ENCODE data around the gene YTHDF2. TPM values are rescaled to one million over a fixed set of nuclear protein-coding genes. Genes with fewer than 3 reads are reported as not detected.

Gene YTHDF2
- total RNA-seq, 1 experiment from 2014 or later = 200 TPM

DNA sequence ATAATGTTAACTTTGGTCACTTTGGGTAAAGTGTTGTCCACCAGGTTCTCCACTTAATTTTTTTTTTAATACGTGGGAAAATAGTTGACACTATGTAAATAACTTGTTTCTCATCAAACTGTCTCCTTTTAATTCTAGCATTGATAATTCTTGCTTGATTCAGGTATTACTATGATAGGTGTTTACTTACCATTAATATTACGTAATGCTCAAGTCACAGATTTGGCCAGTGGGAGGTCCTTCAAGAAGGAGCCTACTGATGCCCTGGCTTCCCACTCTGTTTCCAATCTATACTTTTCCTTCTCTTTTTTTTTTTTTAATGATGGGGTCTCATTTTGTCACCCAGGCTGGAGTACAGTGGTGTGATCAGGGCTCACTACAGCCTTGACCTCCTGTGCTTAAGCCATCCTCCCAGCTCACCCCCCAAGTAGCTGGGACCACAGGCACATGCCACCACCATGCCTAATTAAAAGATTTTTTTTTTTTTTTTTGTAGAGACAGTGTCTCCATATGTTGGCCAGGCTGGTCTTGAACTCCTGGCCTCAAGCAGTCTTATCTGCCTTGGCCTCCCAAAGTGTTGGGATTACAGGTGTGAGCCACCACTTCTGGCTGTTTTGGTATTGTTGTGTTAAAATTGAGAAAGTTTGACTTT is 29.9 kb downstream of the YTHDF2 start:
- H3K79me2 ChIP-seq (ENCODE audit: insufficient read depth, low read length) = peaks cover 20% of the 10 kb centered on the region; the same call in 1 of the 2 replicates
- H2BK15ac ChIP-seq (ENCODE audit: low read depth, low read length) = no peak overlapping the region
- no peaks in the 10 kb centered on the region for H3K4me1 ChIP-seq (ENCODE audit: insufficient read depth, low read length)
- H4K20me1 ChIP-seq (ENCODE audit: control insufficient read depth, insufficient read depth, insufficient read length) = no peaks in the 10 kb centered on the region
- no peak overlapping the region for H2BK12ac ChIP-seq (ENCODE audit: insufficient read length, low read depth, low read length)
- no peaks in the 10 kb centered on the region for H3K9me3 Mint-ChIP-seq
- H2AFZ ChIP-seq (ENCODE audit: low read length) = no peak overlapping the region
- WGBS (ENCODE audit: extremely low coverage, insufficient read length, low lambda C conversion rate) = no CpG with 5 or more reads among the region's 2 CpGs
- no peak overlapping the region for H3T11ph ChIP-seq (ENCODE audit: low read length)
- H2BK120ac ChIP-seq (ENCODE audit: low read depth, low read length, poor library complexity, severe bottlenecking) = no peak overlapping the region
- H4K8ac ChIP-seq (replicated peaks; ENCODE audit: insufficient read length, low read depth, low read length) = no peak overlapping the region
- peaks cover 23 to 60% (median 48%) of the 10 kb centered on the region in 3 experiments; a peak in 6 of 7 replicates for H3K36me3 Mint-ChIP-seq (ENCODE audit: insufficient read depth in 1 of 3, low read depth in 3 of 3)
- TF ChIP-seq, protein P1, sequence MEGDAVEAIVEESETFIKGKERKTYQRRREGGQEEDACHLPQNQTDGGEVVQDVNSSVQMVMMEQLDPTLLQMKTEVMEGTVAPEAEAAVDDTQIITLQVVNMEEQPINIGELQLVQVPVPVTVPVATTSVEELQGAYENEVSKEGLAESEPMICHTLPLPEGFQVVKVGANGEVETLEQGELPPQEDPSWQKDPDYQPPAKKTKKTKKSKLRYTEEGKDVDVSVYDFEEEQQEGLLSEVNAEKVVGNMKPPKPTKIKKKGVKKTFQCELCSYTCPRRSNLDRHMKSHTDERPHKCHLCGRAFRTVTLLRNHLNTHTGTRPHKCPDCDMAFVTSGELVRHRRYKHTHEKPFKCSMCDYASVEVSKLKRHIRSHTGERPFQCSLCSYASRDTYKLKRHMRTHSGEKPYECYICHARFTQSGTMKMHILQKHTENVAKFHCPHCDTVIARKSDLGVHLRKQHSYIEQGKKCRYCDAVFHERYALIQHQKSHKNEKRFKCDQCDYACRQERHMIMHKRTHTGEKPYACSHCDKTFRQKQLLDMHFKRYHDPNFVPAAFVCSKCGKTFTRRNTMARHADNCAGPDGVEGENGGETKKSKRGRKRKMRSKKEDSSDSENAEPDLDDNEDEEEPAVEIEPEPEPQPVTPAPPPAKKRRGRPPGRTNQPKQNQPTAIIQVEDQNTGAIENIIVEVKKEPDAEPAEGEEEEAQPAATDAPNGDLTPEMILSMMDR (conservative IDR thresholded peaks at IDR 0.05) = no peak
- H3K9me3 ChIP-seq (ENCODE audit: control insufficient read depth, low read depth, low read length) = no peaks in the 10 kb centered on the region
- no peak overlapping the region for H3K27ac Mint-ChIP-seq
- no peak overlapping the region for H3K14ac ChIP-seq (ENCODE audit: insufficient read depth, low read length)
- H2AK5ac ChIP-seq (ENCODE audit: insufficient read length, low read length) = no peak overlapping the region
- H3K79me1 ChIP-seq (ENCODE audit: insufficient read depth, low read depth, low read length, poor library complexity, severe bottlenecking) = peaks cover 4% of the 10 kb centered on the region
- no peak overlapping the region for H3K4me2 ChIP-seq (ENCODE audit: insufficient read depth, insufficient read length, low read length)
- H4K5ac ChIP-seq (ENCODE audit: insufficient read length, low read depth, low read length) = no peak overlapping the region
- no peak overlapping the region for H3K4ac ChIP-seq (ENCODE audit: low read depth, low read length)
- H3K23me2 ChIP-seq (ENCODE audit: insufficient read length, low read depth, low read length, poor library complexity, severe bottlenecking) = no peaks in the 10 kb centered on the region
- DNase-seq = no peak
- no peak overlapping the region for H3K56ac ChIP-seq (ENCODE audit: insufficient read length, low read depth, low read length)
- no peaks in the 10 kb centered on the region for H3K27me3 ChIP-seq (ENCODE audit: insufficient read depth, low read length)
- H2BK5ac ChIP-seq (ENCODE audit: insufficient read length, low read length) = no peak overlapping the region
- no peaks in the 10 kb centered on the region for H3K27me3 Mint-ChIP-seq (ENCODE audit: low read depth)
- no peak overlapping the region for H4K91ac ChIP-seq (ENCODE audit: insufficient read length, low read depth, low read length)
- no peak overlapping the region for H3K4me3 Mint-ChIP-seq
- no peak overlapping the region for H3K27ac ChIP-seq (ENCODE audit: insufficient read length, low read depth, low read length)
- no peak overlapping the region for H3K9ac ChIP-seq (ENCODE audit: extremely low read depth, insufficient read length, low read length)
- no peak overlapping the region for H3K23ac ChIP-seq (ENCODE audit: insufficient read length, low read depth, low read length)
- no peaks in the 10 kb centered on the region for H3K4me1 Mint-ChIP-seq
- no peak overlapping the region for H2BK20ac ChIP-seq (ENCODE audit: low read depth, low read length, poor library complexity, severe bottlenecking)
- no peak overlapping the region for H3K18ac ChIP-seq (ENCODE audit: insufficient read length, low read depth, low read length)

All from H9 (cell line).